Measurements from ENCODE around the gene SNX30.

The SNX30 gene

GRCh38 chr9:112753725-112754124 lies 3.2 kb downstream of the SNX30 start:
- DNase-seq, result no peak

GRCh38 chr9:112754578-112754977 lies 4.0 kb downstream of the SNX30 start:
- DNase-seq, result no peak

- no peak for DNase-seq
Observed at GRCh38 chr9:112755016-112755427, 4.5 kb downstream of the SNX30 start.

- DNase-seq, result no peak
Observed at GRCh38 chr9:112755675-112756074, 5.1 kb downstream of the SNX30 start.

- DNase-seq, result no peak
Observed at GRCh38 chr9:112757282-112757883, 6.8 kb downstream of the SNX30 start.

- no peak for DNase-seq
Observed at GRCh38 chr9:112757940-112758339, 7.4 kb downstream of the SNX30 start.

GRCh38 chr9:112760821-112761220 lies 10.3 kb downstream of the SNX30 start:
- DNase-seq, result no peak

- no peak for DNase-seq
Observed at GRCh38 chr9:112761912-112762655, 11.5 kb downstream of the SNX30 start.

- no peak for DNase-seq
Observed at GRCh38 chr9:112762726-112763518, 12.4 kb downstream of the SNX30 start.

- no peak for DNase-seq
Observed at GRCh38 chr9:112764344-112764743, 13.8 kb downstream of the SNX30 start.

- no peak for DNase-seq
Observed at GRCh38 chr9:112764837-112765236, 14.3 kb downstream of the SNX30 start.

GRCh38 chr9:112765281-112765680 lies 14.7 kb downstream of the SNX30 start:
- no peak for DNase-seq

- DNase-seq, result no peak
Observed at GRCh38 chr9:112771359-112772214, 21.0 kb downstream of the SNX30 start.

- no peak for DNase-seq
Observed at GRCh38 chr9:112772215-112772509, 21.6 kb downstream of the SNX30 start.

GRCh38 chr9:112772551-112772950 lies 22.0 kb downstream of the SNX30 start:
- no peak for DNase-seq

GRCh38 chr9:112774006-112774996 lies 23.7 kb downstream of the SNX30 start:
- no peak for DNase-seq

GRCh38 chr9:112777914-112778313 lies 27.4 kb downstream of the SNX30 start:
- no peak for DNase-seq

GRCh38 chr9:112780450-112781036 lies 30.0 kb downstream of the SNX30 start:
- DNase-seq, result no peak

- no peak for DNase-seq
Observed at GRCh38 chr9:112782218-112782617, 31.7 kb downstream of the SNX30 start.

GRCh38 chr9:112783551-112783954 lies 33.0 kb downstream of the SNX30 start:
- DNase-seq, result no peak

- no peak for DNase-seq
Observed at GRCh38 chr9:112784020-112784785, 33.6 kb downstream of the SNX30 start.
